IMR-90 (cell line): ENCODE results near the gene MSANTD1. TPM values are rescaled to one million over a fixed set of nuclear protein-coding genes. Genes with fewer than 3 reads are reported as not detected.
A peak's percentile ranks its signal among the peaks of the same experiment; 100 is the strongest.

Experiments used
- ATAC-seq: fragments of 200-7000 bp; cut with Tn5 transposase; 2 replicates; pipeline ENCODE4 v1.9.1; 2020; ENCODE audit warnings: low read depth, mild to moderate bottlenecking, moderate library complexity
- BruUV-seq: library from RNA; stranded (reverse); fragments of 400-500 nt; replicated peaks from 2 replicates; lab custom pipeline; 2021; lab: Mats Ljungman, UMichigan
- CTCF ChIA-PET: fragments of 300-600 bp; formaldehyde crosslinking; extraction: SDS; loops from one replicate; lab custom pipeline; 2021; ENCODE audit warnings: antibody characterized with exemption; lab: Yijun Ruan, JAX
- POLR2A ChIA-PET: fragments of 300-600 bp; sonication (Branson Sonifier 250); formaldehyde crosslinking; loops from one replicate; lab custom pipeline; 2022; ENCODE audit warnings: antibody characterized with exemption; ENCODE audit not compliant: unreplicated experiment; lab: Charles Lee
- DNase-seq: peaks from one replicate; pipeline ENCODE4 v3.0.0; 2013
- H2AFZ ChIP-seq: replicated peaks from 2 replicates; pipeline ENCODE3; 2013; ENCODE audit warnings: low read length, mild to moderate bottlenecking; ENCODE audit not compliant: poor library complexity
- H2AK5ac ChIP-seq: 2 replicates; pipeline ENCODE4 v1.6.1; 2013; ENCODE audit warnings: low read depth, low read length, inconsistent platforms
- H2AK9ac ChIP-seq: replicated peaks from 2 replicates; pipeline ENCODE3; 2013; ENCODE audit warnings: mild to moderate bottlenecking, low read depth, low read length, moderate library complexity; ENCODE audit not compliant: poor library complexity
- H2BK120ac ChIP-seq: 2 replicates; pipeline ENCODE4 v1.6.1; 2013; ENCODE audit warnings: low read depth, low read length, inconsistent platforms
- H2BK15ac ChIP-seq: 3 replicates; pipeline ENCODE4 v1.6.1; 2013; ENCODE audit warnings: low read depth, low read length, inconsistent platforms
- H2BK20ac ChIP-seq: 2 replicates; pipeline ENCODE4 v1.6.1; 2013; ENCODE audit warnings: low read depth, mild to moderate bottlenecking, inconsistent platforms, low read length, moderate library complexity
- H2BK5ac ChIP-seq: 2 replicates; pipeline ENCODE4 v1.6.1; 2013; ENCODE audit warnings: mild to moderate bottlenecking, low read depth, low read length, inconsistent platforms; ENCODE audit not compliant: poor library complexity, severe bottlenecking
- H3K14ac ChIP-seq: replicated peaks from 2 replicates; pipeline ENCODE4 v1.6.1; 2013; ENCODE audit warnings: low read depth, low read length, inconsistent platforms
- H3K18ac ChIP-seq: 2 replicates; pipeline ENCODE4 v1.6.1; 2013; ENCODE audit warnings: low read depth, low read length, control low read depth
- H3K23ac ChIP-seq: 2 replicates; pipeline ENCODE4 v1.6.1; 2013; ENCODE audit warnings: low read depth, low read length, inconsistent platforms
- H3K27ac ChIP-seq: 2 replicates; pipeline ENCODE4 v1.5.1; 2013; ENCODE audit warnings: mild to moderate bottlenecking, control low read depth, low read length; ENCODE audit not compliant: insufficient read depth
- H3K27me3 ChIP-seq: 2 replicates; pipeline ENCODE4 v1.6.1; 2013; ENCODE audit warnings: low read length; ENCODE audit not compliant: control insufficient read depth, insufficient read depth
- H3K36me3 ChIP-seq: 2 replicates; pipeline ENCODE4 v1.6.1; 2013; ENCODE audit warnings: low read length, mixed read lengths; ENCODE audit not compliant: control insufficient read depth, insufficient read depth
- H3K4ac ChIP-seq: 2 replicates; pipeline ENCODE4 v1.6.1; 2013; ENCODE audit warnings: low read depth, low read length, inconsistent platforms
- H3K4me1 ChIP-seq: 2 replicates; pipeline ENCODE4 v1.6.1; 2013; ENCODE audit warnings: low read length, mixed read lengths; ENCODE audit not compliant: control insufficient read depth, insufficient read depth
- H3K4me2 ChIP-seq: 2 replicates; pipeline ENCODE4 v1.6.1; 2013; ENCODE audit warnings: low read depth, mild to moderate bottlenecking, control low read depth, low read length, moderate library complexity
- H3K4me3 ChIP-seq: 2 replicates; pipeline ENCODE4 v1.5.1; 2013; ENCODE audit warnings: low read depth, mild to moderate bottlenecking, control low read depth, low read length, moderate library complexity; ENCODE audit not compliant: insufficient read depth
- H3K56ac ChIP-seq: 2 replicates; pipeline ENCODE4 v1.6.1; 2013; ENCODE audit warnings: low read length, inconsistent platforms; ENCODE audit not compliant: insufficient read depth; ENCODE audit errors: extremely low read depth
- H3K79me1 ChIP-seq, 2 experiments: 2 replicates each; pipeline ENCODE4 v1.6.1; 2013; ENCODE audit warnings: low read length in 2 of 2, inconsistent platforms in 1 of 2, low read depth in 1 of 2
- H3K9ac ChIP-seq: 2 replicates; pipeline ENCODE4 v1.6.1; 2013; ENCODE audit warnings: low read depth, low read length, control low read depth
- H3K9me1 ChIP-seq: 2 replicates; pipeline ENCODE4 v1.6.1; 2013; ENCODE audit warnings: low read length, inconsistent platforms; ENCODE audit not compliant: insufficient read depth
- H3K9me3 ChIP-seq: 2 replicates; pipeline ENCODE4 v1.6.1; 2013; ENCODE audit warnings: low read length; ENCODE audit not compliant: control insufficient read depth, insufficient read depth
- H4K20me1 ChIP-seq: 2 replicates; pipeline ENCODE4 v1.6.1; 2013; ENCODE audit warnings: low read length, inconsistent platforms; ENCODE audit not compliant: insufficient read depth
- H4K5ac ChIP-seq: 2 replicates; pipeline ENCODE4 v1.6.1; 2013; ENCODE audit warnings: mild to moderate bottlenecking, low read depth, low read length, control low read depth
- H4K8ac ChIP-seq, 2 experiments: 2 replicates each; pipeline ENCODE4 v1.6.1; 2013; ENCODE audit warnings: low read depth in 2 of 2, low read length in 2 of 2, control low read depth in 1 of 2, inconsistent platforms in 1 of 2
- H4K91ac ChIP-seq: 2 replicates; pipeline ENCODE4 v1.6.1; 2013; ENCODE audit warnings: low read depth, low read length, inconsistent platforms; ENCODE audit not compliant: insufficient read depth
- BHLHE40 ChIP-seq: fragments of 150-350 bp; IDR thresholded peaks from 2 replicates; pipeline ENCODE4 v1.6.1; 2016; ENCODE audit warnings: mild to moderate bottlenecking, low read depth, low read length
- CEBPB ChIP-seq: IDR thresholded peaks from 2 replicates; pipeline ENCODE4 v1.6.1; 2012; ENCODE audit warnings: low read depth, low read length, improper control_type of control experiment
- MXI1 ChIP-seq: IDR thresholded peaks from 2 replicates; pipeline ENCODE4 v1.6.1; 2012; ENCODE audit warnings: low read depth, mild to moderate bottlenecking, low read length, moderate library complexity, borderline replicate concordance
- NFE2L2 ChIP-seq: fragments of 150-350 bp; IDR thresholded peaks from 2 replicates; pipeline ENCODE4 v1.6.1; 2016; ENCODE audit warnings: low read depth, mild to moderate bottlenecking, low read length
- WGBS, 2 experiments: methylation state at CpG; one replicate each; pipeline versions ENCODE4 v1.1.5 to v1.1.7; 2013; ENCODE audit warnings: missing lambda C conversion rate in 2 of 2; ENCODE audit not compliant: insufficient read length in 1 of 2; ENCODE audit errors: extremely low coverage in 2 of 2; 5-methylcytosine and 5-hydroxymethylcytosine counted together
- dilution Hi-C: fragments of 300-500 bp; cut with HindIII; formaldehyde crosslinking; loops from one replicate; pipeline ENCODE4 v1.14.3; 2018; ENCODE audit warnings: low sequenced_read_pairs; ENCODE audit not compliant: unreplicated experiment
- in situ Hi-C: fragments of 300-500 bp; cut with MboI; formaldehyde crosslinking; loops from 3 replicates; pipeline ENCODE4 v1.14.3; 2019; ENCODE audit warnings: low sequenced_read_pairs, inconsistent platforms, mixed read lengths
- intact Hi-C: fragments of 100-400 bp; cut with micrococcal nuclease; formaldehyde crosslinking; loops from 2 replicates; pipeline ENCODE4 v1.10.0; 2022
- polyA plus RNA-seq, 3 experiments: library from polyadenylated mRNA; depleted of rRNA; stranded (reverse); fragments of >200 nt; gene quantifications; 2 replicates each; pipeline ENCODE4 v1.2.3, GENCODE V29; 2012; ENCODE audit warnings: low replicate concordance in 1 of 3
- total RNA-seq: library from RNA; depleted of rRNA; stranded (reverse); fragments of >200 nt; gene quantifications from 2 replicates; pipeline ENCODE4 v1.2.3, GENCODE V29; 2012

Gene MSANTD1
- total and polyA plus RNA-seq, 2 of the 4 experiments (the other 2 are of a cell fraction), result under 0.01 to 0.07 TPM

DNA sequence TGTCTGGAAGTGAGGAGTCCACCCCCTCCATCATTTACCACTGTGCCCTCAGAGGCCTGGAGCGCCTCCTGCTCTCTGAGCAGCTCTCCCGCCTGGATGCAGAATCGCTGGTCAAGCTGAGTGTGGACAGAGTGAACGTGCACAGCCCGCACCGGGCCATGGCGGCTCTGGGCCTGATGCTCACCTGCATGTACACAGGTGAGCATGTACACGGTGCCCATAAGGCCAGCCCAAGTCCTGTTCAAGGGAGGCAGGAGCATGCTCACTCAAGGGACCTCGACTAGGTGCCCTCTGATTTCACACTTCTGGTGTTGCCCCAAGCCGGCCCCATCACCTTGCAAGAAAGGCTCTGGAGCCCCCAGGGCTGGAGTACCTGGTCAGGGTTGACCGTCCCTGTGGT is 13.4 kb upstream of the MSANTD1 start:
- H2AK5ac ChIP-seq, result no peak overlapping the region
- no peak overlapping the region for H2BK15ac ChIP-seq
- DNase-seq, result no peak
- ATAC-seq, result no peak
- 93% methylated on average over 8 of the region's 11 CpGs; no CpG with 5 or more reads in 1 of the 2 experiments for WGBS, 2 experiments
- no peaks in the 10 kb centered on the region for H3K79me1 ChIP-seq
- no peak overlapping the region for H3K4me2 ChIP-seq
- dilution Hi-C loops (no loop called here), in situ Hi-C loops (no loop called here), intact Hi-C loops (no loop called here)
- no peaks in the 10 kb centered on the region for H3K9me3 ChIP-seq
- no peak overlapping the region for H4K91ac ChIP-seq
- H2BK20ac ChIP-seq, result no peak overlapping the region
- no peak for TF ChIP-seq CEBPB
- no peak for TF ChIP-seq BHLHE40
- no peak for TF ChIP-seq NFE2L2
- no peak for TF ChIP-seq MXI1
- H3K23ac ChIP-seq, result no peak overlapping the region
- no peak overlapping the region for H4K8ac ChIP-seq
- no TSS peak for BruUV-seq
- H2AFZ ChIP-seq, result no peak overlapping the region
- peaks cover 64% of the 10 kb centered on the region for H3K36me3 ChIP-seq
- peaks cover 2% of the 10 kb centered on the region; the same call in 1 of the 2 replicates for H4K20me1 ChIP-seq
- H3K4me1 ChIP-seq, result no peaks in the 10 kb centered on the region; the same call in 1 of the 2 replicates
- H3K4me3 ChIP-seq, result no peak overlapping the region
- H3K14ac ChIP-seq, result no peak overlapping the region
- no peak overlapping the region for H4K5ac ChIP-seq
- H3K4ac ChIP-seq, result no peak overlapping the region
- no peak overlapping the region for H2BK120ac ChIP-seq
- no peaks in the 10 kb centered on the region for H3K27me3 ChIP-seq
- no peak overlapping the region for H3K18ac ChIP-seq
- H3K27ac ChIP-seq, result no peak overlapping the region
- H3K9me1 ChIP-seq, result peaks cover 3% of the 10 kb centered on the region; the same call in 1 of the 2 replicates
- CTCF ChIA-PET, result no interaction called here
- no peak overlapping the region for H3K56ac ChIP-seq
- peak overlapping the region; percentile 78 for H2AK9ac ChIP-seq
- no peak overlapping the region for H2BK5ac ChIP-seq
- H3K9ac ChIP-seq, result no peak overlapping the region
- POLR2A ChIA-PET, result no interaction called here
